HEK293T (cell line): ENCODE data around the gene C5orf15.

Experiments
- CTCF ChIA-PET: fragments of 350-600 bp; formaldehyde crosslinking; extraction: SDS; loops from one replicate; lab custom pipeline; 2021; ENCODE audit warnings: antibody characterized with exemption, inconsistent platforms; lab: Yijun Ruan, JAX
- POLR2A ChIA-PET: fragments of 350-600 bp; formaldehyde crosslinking; extraction: SDS; loops from one replicate; lab custom pipeline; 2020; ENCODE audit warnings: antibody characterized with exemption, inconsistent platforms; lab: Yijun Ruan, JAX
- DNase-seq: peaks from one replicate; pipeline ENCODE4 v3.0.0; 2012; ENCODE audit warnings: mixed read lengths; ENCODE audit errors: extremely low spot score
- ARNT ChIP-seq: fragments of 450-650 bp; IDR thresholded peaks from 2 replicates; pipeline ENCODE4 v1.6.1; 2017; ENCODE audit warnings: mild to moderate bottlenecking
- BHLHE40 ChIP-seq: fragments of 450-650 bp; IDR thresholded peaks from 2 replicates; pipeline ENCODE4 v1.6.1; 2016; ENCODE audit warnings: mild to moderate bottlenecking, moderate library complexity, borderline replicate concordance
- CTBP1 ChIP-seq: fragments of 450-650 bp; IDR thresholded peaks from 2 replicates; pipeline ENCODE4 v1.6.1; 2016; ENCODE audit warnings: borderline replicate concordance
- ELF4 ChIP-seq: fragments of 450-650 bp; IDR thresholded peaks from 2 replicates; pipeline ENCODE4 v1.6.1; 2017; ENCODE audit warnings: antibody characterized with exemption
- FOXA1 ChIP-seq: fragments of 450-650 bp; IDR thresholded peaks from 2 replicates; pipeline ENCODE4 v1.6.1; 2016; ENCODE audit warnings: mild to moderate bottlenecking
- FOXK2 ChIP-seq: fragments of 450-650 bp; IDR thresholded peaks from 2 replicates; pipeline ENCODE4 v1.6.1; 2016; ENCODE audit warnings: mild to moderate bottlenecking
- FOXM1 ChIP-seq: fragments of 450-650 bp; IDR thresholded peaks from 2 replicates; pipeline ENCODE4 v1.6.1; 2017; ENCODE audit warnings: mild to moderate bottlenecking, borderline replicate concordance
- HDGF ChIP-seq: fragments of 450-650 bp; IDR thresholded peaks from 2 replicates; pipeline ENCODE4 v1.6.1; 2017; ENCODE audit warnings: antibody characterized with exemption, borderline replicate concordance
- L3MBTL2 ChIP-seq: fragments of 450-650 bp; conservative IDR thresholded peaks from 2 replicates; pipeline ENCODE4 v1.6.1; 2016; ENCODE audit warnings: mild to moderate bottlenecking
- LEF1 ChIP-seq: fragments of 450-650 bp; IDR thresholded peaks from 2 replicates; pipeline ENCODE4 v1.6.1; 2017; ENCODE audit warnings: mild to moderate bottlenecking, borderline replicate concordance
- NFRKB ChIP-seq: fragments of 450-650 bp; IDR thresholded peaks from 2 replicates; pipeline ENCODE4 v1.6.1; 2016; ENCODE audit warnings: mild to moderate bottlenecking, moderate library complexity
- SP1 ChIP-seq: fragments of 450-650 bp; IDR thresholded peaks from 2 replicates; pipeline ENCODE4 v1.6.1; 2017
- SUZ12 ChIP-seq: fragments of 450-650 bp; IDR thresholded peaks from 2 replicates; pipeline ENCODE4 v1.6.1; 2016; ENCODE audit warnings: mild to moderate bottlenecking
- TARDBP ChIP-seq: fragments of 450-650 bp; IDR thresholded peaks from 2 replicates; pipeline ENCODE4 v1.6.1; 2016
- ZNF384 ChIP-seq: fragments of 450-650 bp; IDR thresholded peaks from 2 replicates; pipeline ENCODE4 v1.6.1; 2016
- TF ChIP-seq, protein P1 (sequence below): fragments of 450-650 bp; IDR thresholded peaks from 2 replicates; pipeline ENCODE4 v1.6.1; 2016

The C5orf15 gene

GRCh38 chr5:133930813-133931090 lies 37.7 kb downstream of the C5orf15 start:
- TF ChIP-seq TARDBP: no peak
- TF ChIP-seq HDGF: no peak
- no peak for TF ChIP-seq ZNF384
- TF ChIP-seq ARNT: no peak
- TF ChIP-seq NFRKB: no peak
- no peak for TF ChIP-seq SP1
- TF ChIP-seq SUZ12: no peak
- no peak for TF ChIP-seq FOXM1
- DNase-seq: no peak
- ChIA-PET POLR2A (interaction anchor here (1.1 kb wide), 1 partner anchor 879 kb away, joined by 3 read pairs; the partner anchor contains the start of gene HSPA4), CTCF (no interaction called here)

DNA sequence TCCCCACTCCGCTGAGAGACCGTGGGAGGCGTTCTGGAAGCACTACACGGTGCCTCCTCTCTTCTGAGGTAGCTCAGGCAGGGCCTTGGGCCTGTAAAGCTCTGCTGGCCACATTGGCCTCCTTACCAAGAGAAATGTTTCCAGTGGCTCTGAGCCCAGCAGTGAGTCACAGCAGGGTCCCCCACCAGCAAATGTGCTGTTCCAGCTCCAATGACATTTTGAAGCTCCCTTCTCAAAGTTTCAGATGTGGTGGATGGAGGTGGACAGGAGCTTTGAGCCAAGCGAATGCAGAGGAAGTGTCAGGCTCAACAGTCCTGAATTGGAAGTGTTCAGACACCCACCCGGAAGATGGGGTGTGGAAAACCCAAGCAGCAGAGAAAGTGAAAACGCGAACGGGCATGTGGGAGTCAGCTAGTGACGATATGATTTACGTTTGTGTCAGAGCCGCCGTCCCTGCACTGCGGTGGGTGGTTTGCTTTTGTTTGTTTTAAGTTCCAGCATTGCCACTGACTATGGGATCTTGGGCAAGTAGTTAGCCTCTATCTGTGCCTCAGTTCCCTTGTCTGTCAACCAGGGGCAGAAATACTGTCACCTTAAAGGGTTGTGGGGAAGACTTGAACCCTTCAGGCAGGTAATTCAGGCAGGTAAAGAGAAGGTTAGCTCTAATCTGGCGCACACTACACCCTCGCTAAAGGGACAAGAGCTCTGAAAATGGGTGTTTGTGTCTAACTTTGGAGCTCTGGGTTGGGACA lies 38.2 kb downstream of the C5orf15 start:
- no peak for DNase-seq
- no peak for TF ChIP-seq FOXM1
- TF ChIP-seq, protein P1, sequence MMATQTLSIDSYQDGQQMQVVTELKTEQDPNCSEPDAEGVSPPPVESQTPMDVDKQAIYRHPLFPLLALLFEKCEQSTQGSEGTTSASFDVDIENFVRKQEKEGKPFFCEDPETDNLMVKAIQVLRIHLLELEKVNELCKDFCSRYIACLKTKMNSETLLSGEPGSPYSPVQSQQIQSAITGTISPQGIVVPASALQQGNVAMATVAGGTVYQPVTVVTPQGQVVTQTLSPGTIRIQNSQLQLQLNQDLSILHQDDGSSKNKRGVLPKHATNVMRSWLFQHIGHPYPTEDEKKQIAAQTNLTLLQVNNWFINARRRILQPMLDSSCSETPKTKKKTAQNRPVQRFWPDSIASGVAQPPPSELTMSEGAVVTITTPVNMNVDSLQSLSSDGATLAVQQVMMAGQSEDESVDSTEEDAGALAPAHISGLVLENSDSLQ: peak; percentile 78
- CTCF ChIA-PET: no interaction called here
- POLR2A ChIA-PET: interaction anchor here (1.1 kb wide), 1 partner anchor 878 kb away, joined by 3 read pairs; the partner anchor contains the start of gene HSPA4

GRCh38 chr5:133928587-133929393 lies 39.6 kb downstream of the C5orf15 start:
- CTCF ChIA-PET: no interaction called here
- POLR2A ChIA-PET: no interaction called here
- TF ChIP-seq, protein P1: no peak
- TF ChIP-seq ZNF384 (no peak), HDGF (no peak), L3MBTL2 (no peak), ELF4 (no peak), SUZ12 (no peak), NFRKB (no peak), FOXK2 (no peak), FOXM1 (no peak), BHLHE40 (no peak), FOXA1 (no peak), CTBP1 (no peak), ARNT (no peak), SP1 (no peak), TARDBP (no peak), LEF1 (no peak)
- no peak for DNase-seq

DNA sequence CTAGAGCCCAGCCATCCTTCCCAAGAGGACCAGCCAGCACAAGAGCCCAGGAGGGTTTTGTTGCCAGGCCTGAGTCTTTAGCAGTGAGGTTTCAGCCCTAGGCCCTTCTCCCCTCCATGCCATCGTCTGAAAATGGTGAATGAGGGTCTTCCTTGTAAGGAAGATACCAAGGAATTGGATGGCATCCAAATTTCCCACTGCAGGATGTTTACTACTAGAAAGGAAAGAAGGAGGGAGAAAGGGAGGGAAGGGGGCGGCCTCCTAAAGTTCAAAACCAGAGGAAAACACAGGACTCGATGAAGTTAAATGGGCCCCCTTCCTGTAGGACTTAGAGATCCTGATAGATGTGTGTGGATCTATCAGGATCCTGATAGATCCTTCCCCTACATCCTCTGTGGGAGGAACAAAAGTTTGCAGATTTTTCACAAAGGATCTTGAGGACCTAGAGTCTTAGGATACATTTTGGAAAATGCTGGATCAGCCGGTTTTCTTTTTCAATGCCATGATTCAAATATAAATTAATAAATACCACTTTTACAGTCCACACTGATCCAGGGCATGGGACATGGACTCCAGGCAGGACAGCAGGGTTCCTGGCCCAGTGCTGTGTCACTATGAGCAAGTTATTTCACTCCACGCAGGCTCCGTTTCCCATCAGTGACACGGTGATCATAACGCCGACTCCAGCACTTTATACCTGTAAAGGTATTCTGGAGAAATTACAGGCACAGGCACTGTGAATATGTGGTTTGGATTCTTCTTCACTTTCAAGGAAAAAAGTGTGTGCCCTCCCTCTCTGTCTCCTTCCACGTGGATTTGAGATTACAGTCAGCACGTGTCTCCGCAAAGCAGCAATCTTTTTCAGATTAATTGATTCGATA lies 40.9 kb downstream of the C5orf15 start:
- CTCF ChIA-PET: no interaction called here
- no peak for DNase-seq
- POLR2A ChIA-PET: no interaction called here
- TF ChIP-seq LEF1 (no peak), FOXA1 (no peak), HDGF (no peak), ELF4 (no peak), FOXM1 (no peak), ARNT (no peak), FOXK2 (no peak), BHLHE40 (no peak), TARDBP (no peak), ZNF384 (no peak), L3MBTL2 (no peak), SP1 (no peak), CTBP1 (no peak), NFRKB (no peak), SUZ12 (no peak)
- TF ChIP-seq, protein P1: no peak

GRCh38 chr5:133926489-133927299 lies 41.7 kb downstream of the C5orf15 start:
- TF ChIP-seq LEF1 (no peak), FOXM1 (no peak), SUZ12 (no peak), FOXA1 (no peak), L3MBTL2 (no peak), ZNF384 (no peak), TARDBP (no peak), HDGF (no peak), BHLHE40 (no peak)
- ChIA-PET POLR2A (no interaction called here), CTCF (no interaction called here)
- DNase-seq: no peak
